Measurements from ENCODE around the gene TLN1.

Gene TLN1

GRCh38 chr9:35771534-35771933 lies 39.5 kb upstream of the TLN1 start:
- no peak for DNase-seq (ENCODE audit: extremely low read depth, low read depth)
- TF ChIP-seq CTCF (IDR thresholded peaks at IDR 0.05; ENCODE audit: low read depth, low read length) = no peak

GRCh38 chr9:35771075-35771433 lies 39.1 kb upstream of the TLN1 start:
- DNase-seq (ENCODE audit: extremely low read depth, low read depth) = no peak
- no peak for TF ChIP-seq CTCF (IDR thresholded peaks at IDR 0.05; ENCODE audit: low read depth, low read length)

GRCh38 chr9:35769763-35770162 lies 37.8 kb upstream of the TLN1 start:
- no peak for DNase-seq (ENCODE audit: extremely low read depth, low read depth)
- TF ChIP-seq CTCF (IDR thresholded peaks at IDR 0.05; ENCODE audit: low read depth, low read length) = no peak

GRCh38 chr9:35767458-35767857 lies 35.5 kb upstream of the TLN1 start:
- no peak for TF ChIP-seq CTCF (IDR thresholded peaks at IDR 0.05; ENCODE audit: low read depth, low read length)
- no peak for DNase-seq (ENCODE audit: extremely low read depth, low read depth)

- no peak for DNase-seq (ENCODE audit: extremely low read depth, low read depth)
Measured at GRCh38 chr9:35766997-35767396, 35.0 kb upstream of the TLN1 start.

GRCh38 chr9:35763803-35764202 lies 31.8 kb upstream of the TLN1 start:
- no peak for TF ChIP-seq CTCF (IDR thresholded peaks at IDR 0.05; ENCODE audit: low read depth, low read length)
- no peak for DNase-seq (ENCODE audit: extremely low read depth, low read depth)

More at GRCh38 chr9:35766997-35767396, 35.0 kb upstream of the TLN1 start:
- TF ChIP-seq CTCF (IDR thresholded peaks at IDR 0.05; ENCODE audit: low read depth, low read length) = no peak

- no peak for TF ChIP-seq CTCF (IDR thresholded peaks at IDR 0.05; ENCODE audit: low read depth, low read length)
Measured at GRCh38 chr9:35763181-35763580, 31.2 kb upstream of the TLN1 start.

More at GRCh38 chr9:35763181-35763580, 31.2 kb upstream of the TLN1 start:
- no peak for DNase-seq (ENCODE audit: extremely low read depth, low read depth)
